IgD-negative memory B cell (primary cell): Measurements from ENCODE around the gene ZC3H7B. TPM values are rescaled to one million over a fixed set of nuclear protein-coding genes. Genes with fewer than 3 reads are reported as not detected.
"Not testable (repeated sequence)": the region's sequence is repeated elsewhere in the genome, so short reads cannot be mapped to it uniquely, and the experiment has no call there.

Source experiments
- H3K27ac Mint-ChIP-seq, 3 donors: one replicate each; pipeline ENCODE4 v1.8.0; 2020 to 2022; ENCODE audit warnings: mild to moderate bottlenecking in 3 of 3, mixed read lengths in 3 of 3, moderate library complexity in 1 of 3
- H3K27me3 Mint-ChIP-seq: one replicate; pipeline ENCODE4 v1.8.0; 2021; ENCODE audit warnings: mixed read lengths
- H3K36me3 Mint-ChIP-seq: one replicate; pipeline ENCODE4 v1.8.0; 2020; ENCODE audit warnings: mild to moderate bottlenecking, mixed read lengths
- H3K4me1 Mint-ChIP-seq, 3 donors: one replicate each; pipeline ENCODE4 v1.8.0; 2020 to 2022; ENCODE audit warnings: mixed read lengths in 3 of 3, mild to moderate bottlenecking in 1 of 3
- H3K4me3 Mint-ChIP-seq, 4 donors: one replicate each; pipeline ENCODE4 v1.8.0; 2020 to 2022; ENCODE audit warnings: mild to moderate bottlenecking in 4 of 4, mixed read lengths in 4 of 4, moderate library complexity in 3 of 4
- H3K9me3 Mint-ChIP-seq, 3 donors: one replicate each; pipeline ENCODE4 v1.8.0; 2020 to 2021; ENCODE audit warnings: mixed read lengths in 3 of 3, mild to moderate bottlenecking in 1 of 3
- polyA plus RNA-seq: library from polyadenylated mRNA; unstranded; fragments of 300-500 nt; fragmentation: Illumina TruSeq; gene quantifications from one replicate; pipeline ENCODE4 v1.2.3, GENCODE V29; 2021

The ZC3H7B gene
- polyA plus RNA-seq, result 1.4 TPM

GRCh38 chr22:41301085-41302020, at the start of gene ZC3H7B:
Gene ZC3H7B, plus strand, starts transcription at chr22:41301525. Its CDS starts 19,136 bp downstream, at chr22:41320661.
- peaks cover 15 to 22% (median 19%) of the 10 kb centered on the region in 3 donors for H3K4me1 Mint-ChIP-seq
- no peaks in the 10 kb centered on the region for H3K27me3 Mint-ChIP-seq
- peak within 1 kb of the TSS; percentile 21 to 95 (median 90) for H3K27ac Mint-ChIP-seq
- H3K36me3 Mint-ChIP-seq, result no peaks in the 10 kb centered on the region
- no peaks in the 10 kb centered on the region for H3K9me3 Mint-ChIP-seq
- H3K4me3 Mint-ChIP-seq, result peak within 1 kb of the TSS; percentile 78 to 94 (median 92)

- Mint-ChIP-seq H3K27me3 (no peaks in the 10 kb centered on the region), H3K27ac (no peak overlapping the region), H3K9me3 (no peaks in the 10 kb centered on the region), H3K4me3 (no peak overlapping the region), H3K4me1 (no peaks in the 10 kb centered on the region), H3K36me3 (peaks cover 5% of the 10 kb centered on the region)
Observed at GRCh38 chr22:41252365-41252764, 49.0 kb upstream of the ZC3H7B start.

GRCh38 chr22:41254230-41254629, 47.1 kb upstream of the ZC3H7B start:
- Mint-ChIP-seq H3K9me3 (no peaks in the 10 kb centered on the region), H3K4me1 (no peaks in the 10 kb centered on the region), H3K27ac (peak overlapping the region in 1 of 3 donors; percentile 74), H3K4me3 (no peak overlapping the region), H3K27me3 (no peaks in the 10 kb centered on the region), H3K36me3 (peaks cover 9% of the 10 kb centered on the region)

GRCh38 chr22:41256254-41257253, 44.8 kb upstream of the ZC3H7B start:
- Mint-ChIP-seq H3K27ac (peak overlapping the region in 1 of 3 donors; percentile 67), H3K27me3 (no peaks in the 10 kb centered on the region), H3K4me1 (no peaks in the 10 kb centered on the region), H3K4me3 (no peak overlapping the region), H3K36me3 (peaks cover 7% of the 10 kb centered on the region), H3K9me3 (no peaks in the 10 kb centered on the region)

GRCh38 chr22:41257696-41258095, 43.6 kb upstream of the ZC3H7B start:
- H3K4me3 Mint-ChIP-seq, result no peak overlapping the region
- no peaks in the 10 kb centered on the region for H3K9me3 Mint-ChIP-seq
- peaks cover 7% of the 10 kb centered on the region for H3K36me3 Mint-ChIP-seq
- no peaks in the 10 kb centered on the region for H3K4me1 Mint-ChIP-seq
- H3K27me3 Mint-ChIP-seq, result no peaks in the 10 kb centered on the region
- H3K27ac Mint-ChIP-seq, result peak overlapping the region in 1 of 3 donors; percentile 16

GRCh38 chr22:41259756-41260155, 41.6 kb upstream of the ZC3H7B start:
- H3K4me1 Mint-ChIP-seq, H3K27ac Mint-ChIP-seq, H3K4me3 Mint-ChIP-seq, H3K27me3 Mint-ChIP-seq, H3K36me3 Mint-ChIP-seq, H3K9me3 Mint-ChIP-seq: not testable (repeated sequence)

- no peaks in the 10 kb centered on the region for H3K27me3 Mint-ChIP-seq
- H3K27ac Mint-ChIP-seq, result no peak overlapping the region
- H3K9me3 Mint-ChIP-seq, result no peaks in the 10 kb centered on the region
Observed at GRCh38 chr22:41260871-41261270, 40.5 kb upstream of the ZC3H7B start.

GRCh38 chr22:41261541-41262249, 39.6 kb upstream of the ZC3H7B start:
- H3K4me1 Mint-ChIP-seq, result peaks cover 0 to 2% (median 0%) of the 10 kb centered on the region in 3 donors
- H3K4me3 Mint-ChIP-seq, result no peak overlapping the region
- H3K9me3 Mint-ChIP-seq, result no peaks in the 10 kb centered on the region
- no peaks in the 10 kb centered on the region for H3K27me3 Mint-ChIP-seq
- H3K36me3 Mint-ChIP-seq, result peaks cover 7% of the 10 kb centered on the region
- no peak overlapping the region for H3K27ac Mint-ChIP-seq

More at GRCh38 chr22:41260871-41261270, 40.5 kb upstream of the ZC3H7B start:
- Mint-ChIP-seq H3K4me3 (no peak overlapping the region), H3K4me1 (no peaks in the 10 kb centered on the region), H3K36me3 (peaks cover 7% of the 10 kb centered on the region)

GRCh38 chr22:41262250-41262765, 39.0 kb upstream of the ZC3H7B start:
- no peak overlapping the region for H3K4me3 Mint-ChIP-seq
- peaks cover 4% of the 10 kb centered on the region for H3K36me3 Mint-ChIP-seq
- H3K27ac Mint-ChIP-seq, result no peak overlapping the region
- peaks cover 0 to 2% (median 0%) of the 10 kb centered on the region in 3 donors for H3K4me1 Mint-ChIP-seq
- no peaks in the 10 kb centered on the region for H3K9me3 Mint-ChIP-seq
- no peaks in the 10 kb centered on the region for H3K27me3 Mint-ChIP-seq

GRCh38 chr22:41263704-41264103, 37.6 kb upstream of the ZC3H7B start:
- Mint-ChIP-seq H3K27ac (no peak overlapping the region), H3K36me3 (peaks cover 4% of the 10 kb centered on the region), H3K9me3 (no peaks in the 10 kb centered on the region), H3K4me3 (no peak overlapping the region), H3K27me3 (no peaks in the 10 kb centered on the region), H3K4me1 (peaks cover 0 to 2% (median 0%) of the 10 kb centered on the region in 3 donors)

GRCh38 chr22:41264408-41264941, 36.9 kb upstream of the ZC3H7B start:
- Mint-ChIP-seq H3K36me3 (peaks cover 3% of the 10 kb centered on the region), H3K27ac (no peak overlapping the region), H3K27me3 (no peaks in the 10 kb centered on the region), H3K4me1 (peaks cover 0 to 5% (median 0%) of the 10 kb centered on the region in 3 donors), H3K4me3 (no peak overlapping the region), H3K9me3 (no peaks in the 10 kb centered on the region)

- H3K27ac Mint-ChIP-seq, result no peak overlapping the region
- peaks cover 0 to 5% (median 0%) of the 10 kb centered on the region in 3 donors for H3K4me1 Mint-ChIP-seq
- no peak overlapping the region for H3K4me3 Mint-ChIP-seq
- no peaks in the 10 kb centered on the region for H3K9me3 Mint-ChIP-seq
- H3K27me3 Mint-ChIP-seq, result no peaks in the 10 kb centered on the region
- H3K36me3 Mint-ChIP-seq, result peaks cover 3% of the 10 kb centered on the region
Observed at GRCh38 chr22:41267958-41268357, 33.4 kb upstream of the ZC3H7B start.

GRCh38 chr22:41271787-41272186, 29.5 kb upstream of the ZC3H7B start:
- no peaks in the 10 kb centered on the region for H3K27me3 Mint-ChIP-seq
- no peaks in the 10 kb centered on the region for H3K9me3 Mint-ChIP-seq
- no peak overlapping the region for H3K27ac Mint-ChIP-seq
- H3K4me3 Mint-ChIP-seq, result no peak overlapping the region
- H3K36me3 Mint-ChIP-seq, result peaks cover 3% of the 10 kb centered on the region
- peaks cover 0 to 2% (median 0%) of the 10 kb centered on the region in 3 donors for H3K4me1 Mint-ChIP-seq

GRCh38 chr22:41273128-41273527, 28.2 kb upstream of the ZC3H7B start:
- no peaks in the 10 kb centered on the region for H3K9me3 Mint-ChIP-seq
- H3K4me1 Mint-ChIP-seq, result peaks cover 0 to 2% (median 0%) of the 10 kb centered on the region in 3 donors
- H3K36me3 Mint-ChIP-seq, result peaks cover 4% of the 10 kb centered on the region
- H3K4me3 Mint-ChIP-seq, result no peak overlapping the region
- no peaks in the 10 kb centered on the region for H3K27me3 Mint-ChIP-seq
- H3K27ac Mint-ChIP-seq, result no peak overlapping the region
